KBM-7 (cell line): ENCODE measurements around the gene CAMSAP2.

Experiments used
- DNase-seq: peaks from one replicate; pipeline ENCODE4 v3.0.0-alpha.2; 2015
- in situ Hi-C: fragments of 300-500 bp; cut with MboI; formaldehyde crosslinking; loops from 2 replicates; pipeline ENCODE4 v1.14.3; 2020; ENCODE audit warnings: low sequenced_read_pairs, low pct_unique_long_range_greater_than_20kb, mixed read lengths

Gene CAMSAP2

GRCh38 chr1:200869376-200869752 lies 130.7 kb downstream of the CAMSAP2 start:
- in situ Hi-C loops = no loop called here
- DNase-seq = no peak

GRCh38 chr1:200869753-200870391 lies 131.2 kb downstream of the CAMSAP2 start:
- in situ Hi-C loops = no loop called here
- DNase-seq = no peak

GRCh38 chr1:200872446-200873115 lies 133.9 kb downstream of the CAMSAP2 start, which contains the start of gene GPR25:
Gene GPR25 (plus strand): TSS chr1:200872981. CDS start chr1:200873038, 57 bp downstream.
- DNase-seq = no peak
- in situ Hi-C loops = no loop called here

- in situ Hi-C loops = no loop called here
Observed at GRCh38 chr1:200873116-200873670, 134.5 kb downstream of the CAMSAP2 start.

GRCh38 chr1:200873671-200874397 lies 135.1 kb downstream of the CAMSAP2 start:
- in situ Hi-C loops = no loop called here
- DNase-seq = no peak

More at GRCh38 chr1:200873116-200873670, 134.5 kb downstream of the CAMSAP2 start:
- DNase-seq = no peak

- in situ Hi-C loops = no loop called here
- no peak for DNase-seq
Observed at GRCh38 chr1:200874694-200875093, 136.0 kb downstream of the CAMSAP2 start.

GRCh38 chr1:200875416-200875815 lies 136.7 kb downstream of the CAMSAP2 start:
- in situ Hi-C loops = no loop called here
- no peak for DNase-seq

- in situ Hi-C loops = no loop called here
- no peak for DNase-seq
Observed at GRCh38 chr1:200877010-200877409, 138.3 kb downstream of the CAMSAP2 start.

- no peak for DNase-seq
- in situ Hi-C loops = no loop called here
Observed at GRCh38 chr1:200877839-200878551, 139.3 kb downstream of the CAMSAP2 start.

GRCh38 chr1:200880212-200880611 lies 141.5 kb downstream of the CAMSAP2 start:
- peak; percentile 35 for DNase-seq
- in situ Hi-C loops = no loop called here

- in situ Hi-C loops = no loop called here
Observed at GRCh38 chr1:200883118-200883517, 144.4 kb downstream of the CAMSAP2 start.

GRCh38 chr1:200885623-200886402 lies 147.1 kb downstream of the CAMSAP2 start:
- DNase-seq = no peak

More at GRCh38 chr1:200883118-200883517, 144.4 kb downstream of the CAMSAP2 start:
- DNase-seq = no peak

GRCh38 chr1:200886594-200886993 lies 147.9 kb downstream of the CAMSAP2 start:
- in situ Hi-C loops = no loop called here
- DNase-seq = no peak

More at GRCh38 chr1:200885623-200886402, 147.1 kb downstream of the CAMSAP2 start:
- in situ Hi-C loops = no loop called here

GRCh38 chr1:200887036-200887435 lies 148.3 kb downstream of the CAMSAP2 start:
- no peak for DNase-seq
- in situ Hi-C loops = no loop called here

GRCh38 chr1:200887772-200888348 lies 149.2 kb downstream of the CAMSAP2 start:
- no peak for DNase-seq
- in situ Hi-C loops = no loop called here

- in situ Hi-C loops = no loop called here
- peak; percentile 83 for DNase-seq
Observed at GRCh38 chr1:200888349-200888838, 149.7 kb downstream of the CAMSAP2 start.

- no peak for DNase-seq
- in situ Hi-C loops = no loop called here
Observed at GRCh38 chr1:200889571-200889970, 150.9 kb downstream of the CAMSAP2 start.

GRCh38 chr1:200890027-200890426 lies 151.3 kb downstream of the CAMSAP2 start:
- in situ Hi-C loops = no loop called here
- no peak for DNase-seq
